RPMI8226 (cell line): ENCODE data around the gene COL19A1.

Experiments used
- DNase-seq: peaks from one replicate; pipeline ENCODE4 v3.0.0-alpha.2; 2015

The COL19A1 gene

GRCh38 chr6:70073637-70074036 is 207.3 kb downstream of the COL19A1 start:
- no peak for DNase-seq

- DNase-seq = no peak
These were observed 212.9 kb downstream of the COL19A1 start for GRCh38 chr6:70079241-70079640.

GRCh38 chr6:70080443-70081070 is 214.2 kb downstream of the COL19A1 start:
- no peak for DNase-seq

- DNase-seq = no peak
These were observed 216.5 kb downstream of the COL19A1 start for GRCh38 chr6:70082830-70083229.

GRCh38 chr6:70086806-70087205 is 220.4 kb downstream of the COL19A1 start:
- no peak for DNase-seq

GRCh38 chr6:70094156-70094555 is 227.8 kb downstream of the COL19A1 start:
- no peak for DNase-seq

- no peak for DNase-seq
These were observed 233.4 kb downstream of the COL19A1 start for GRCh38 chr6:70099732-70100131.

- DNase-seq = peak; percentile 31
These were observed 237.4 kb downstream of the COL19A1 start for GRCh38 chr6:70103798-70104197.

- peak; percentile 64 for DNase-seq
These were observed 241.7 kb downstream of the COL19A1 start for GRCh38 chr6:70107852-70108629.

- no peak for DNase-seq
These were observed 244.0 kb downstream of the COL19A1 start for GRCh38 chr6:70110126-70111022.

GRCh38 chr6:70111737-70112136 is 245.4 kb downstream of the COL19A1 start:
- DNase-seq = no peak

GRCh38 chr6:70112716-70113115 is 246.4 kb downstream of the COL19A1 start:
- DNase-seq = no peak

GRCh38 chr6:70113171-70113570 is 246.8 kb downstream of the COL19A1 start:
- no peak for DNase-seq

GRCh38 chr6:70118670-70119069 is 252.3 kb downstream of the COL19A1 start:
- DNase-seq = no peak

GRCh38 chr6:70119218-70119835 is 253.0 kb downstream of the COL19A1 start:
- no peak for DNase-seq

GRCh38 chr6:70124443-70124842 is 258.1 kb downstream of the COL19A1 start:
- DNase-seq = no peak

- no peak for DNase-seq
These were observed 258.7 kb downstream of the COL19A1 start for GRCh38 chr6:70124882-70125545.

GRCh38 chr6:70125602-70126001 is 259.2 kb downstream of the COL19A1 start:
- no peak for DNase-seq

GRCh38 chr6:70129341-70129740 is 263.0 kb downstream of the COL19A1 start:
- DNase-seq = no peak

- no peak for DNase-seq
These were observed 264.5 kb downstream of the COL19A1 start for GRCh38 chr6:70130865-70131264.

GRCh38 chr6:70131528-70131927 is 265.2 kb downstream of the COL19A1 start:
- DNase-seq = no peak

GRCh38 chr6:70133246-70133645 is 266.9 kb downstream of the COL19A1 start:
- no peak for DNase-seq
